Measurements from ENCODE around the gene NUP85.
"Not testable (repeated sequence)": the region's sequence is repeated elsewhere in the genome, so short reads cannot be mapped to it uniquely, and the experiment has no call there.

The NUP85 gene

GRCh38 chr17:75205793-75206163, 299 bp downstream of the NUP85 start:
- no peak for DNase-seq

- DNase-seq: not testable (repeated sequence)
These were observed 1.6 kb downstream of the NUP85 start for GRCh38 chr17:75207050-75207407.

GRCh38 chr17:75207760-75208159, 2.3 kb downstream of the NUP85 start:
- no peak for DNase-seq

GRCh38 chr17:75208161-75208560, 2.7 kb downstream of the NUP85 start:
- DNase-seq: no peak

- DNase-seq: no peak
These were observed 3.6 kb downstream of the NUP85 start for GRCh38 chr17:75209061-75209460.

GRCh38 chr17:75218131-75218530, 12.7 kb downstream of the NUP85 start:
- DNase-seq: no peak

GRCh38 chr17:75219815-75220214, 14.3 kb downstream of the NUP85 start:
- DNase-seq: no peak

- DNase-seq: no peak
These were observed 19.5 kb downstream of the NUP85 start for GRCh38 chr17:75225016-75225415.

GRCh38 chr17:75227729-75228128, 22.2 kb downstream of the NUP85 start:
- no peak for DNase-seq

- DNase-seq: no peak
These were observed 22.8 kb downstream of the NUP85 start for GRCh38 chr17:75228305-75228704.

GRCh38 chr17:75228847-75229246, 23.4 kb downstream of the NUP85 start:
- DNase-seq: no peak

GRCh38 chr17:75231071-75231470, 25.6 kb downstream of the NUP85 start:
- DNase-seq: no peak

- no peak for DNase-seq
These were observed 26.4 kb downstream of the NUP85 start for GRCh38 chr17:75231741-75232464.

- DNase-seq: no peak
These were observed 27.3 kb downstream of the NUP85 start for GRCh38 chr17:75232786-75233185.

GRCh38 chr17:75237100-75238014, 31.9 kb downstream of the NUP85 start:
- DNase-seq: no peak

GRCh38 chr17:75238020-75238580, 32.6 kb downstream of the NUP85 start:
- no peak for DNase-seq

GRCh38 chr17:75238684-75239191, 33.3 kb downstream of the NUP85 start:
- peak; percentile 67 for DNase-seq

GRCh38 chr17:75239214-75239613, 33.7 kb downstream of the NUP85 start:
- no peak for DNase-seq

GRCh38 chr17:75239778-75240393, 34.4 kb downstream of the NUP85 start:
- DNase-seq: no peak

GRCh38 chr17:75240394-75241142, 35.1 kb downstream of the NUP85 start:
- DNase-seq: peak; percentile 58

- no peak for DNase-seq
These were observed 35.6 kb downstream of the NUP85 start for GRCh38 chr17:75241143-75241430.

GRCh38 chr17:75241502-75241901, 36.0 kb downstream of the NUP85 start:
- no peak for DNase-seq

GRCh38 chr17:75241996-75242460, 36.5 kb downstream of the NUP85 start:
- DNase-seq: no peak
